Fibroblast of lung (primary cell): ENCODE results near the gene FAM53B. TPM values are rescaled to one million over a fixed set of nuclear protein-coding genes. Genes with fewer than 3 reads are reported as not detected.
A peak's percentile ranks its signal among the peaks of the same experiment; 100 is the strongest.

Experiments used
- DNase-seq, 2 donors: peaks; one replicate each; pipeline versions ENCODE4 v3.0.0 to v3.0.0-alpha.2; 2010; ENCODE audit warnings: low read depth in 2 of 2
- H2AFZ ChIP-seq: 2 replicates; pipeline ENCODE4 v1.5.1; 2012; ENCODE audit warnings: low read length, control low read depth, inconsistent platforms
- H3K27ac ChIP-seq: 2 replicates; pipeline ENCODE4 v1.5.1; 2011; ENCODE audit warnings: low read length, control low read depth; ENCODE audit not compliant: insufficient read depth
- H3K27me3 ChIP-seq: 2 replicates; pipeline ENCODE4 v1.5.1; 2011; ENCODE audit warnings: mild to moderate bottlenecking, low read length; ENCODE audit not compliant: control insufficient read depth, insufficient read depth
- H3K36me3 ChIP-seq: 2 replicates; pipeline ENCODE4 v1.5.1; 2011; ENCODE audit warnings: low read length; ENCODE audit not compliant: control insufficient read depth, insufficient read depth
- H3K4me1 ChIP-seq: 2 replicates; pipeline ENCODE4 v1.5.1; 2011; ENCODE audit warnings: low read length; ENCODE audit not compliant: control insufficient read depth, insufficient read depth; ENCODE audit errors: extremely low read depth
- H3K4me2 ChIP-seq: 2 replicates; pipeline ENCODE4 v1.5.1; 2011; ENCODE audit warnings: low read length, control low read depth; ENCODE audit not compliant: insufficient read depth; ENCODE audit errors: extremely low read depth
- H3K4me3 ChIP-seq, 4 experiments: fragments of 200-600 bp in 1 of 4; sonication (generic) in 1 of 4; replicated peaks in 1 of 4; 2 replicates each; pipeline ENCODE4 v1.5.1; 2011 to 2016; ENCODE audit warnings: low read length in 4 of 4, low read depth in 3 of 4, mild to moderate bottlenecking in 3 of 4, control low read depth in 2 of 4, inconsistent platforms in 1 of 4, mixed read lengths in 1 of 4; ENCODE audit not compliant: insufficient read depth in 1 of 4; ENCODE audit errors: control extremely low read depth in 1 of 4
- H3K79me2 ChIP-seq: 2 replicates; pipeline ENCODE4 v1.5.1; 2012; ENCODE audit warnings: mild to moderate bottlenecking, low read length, inconsistent platforms; ENCODE audit not compliant: control insufficient read depth, insufficient read depth
- H3K9ac ChIP-seq: 2 replicates; pipeline ENCODE4 v1.5.1; 2011; ENCODE audit warnings: mild to moderate bottlenecking, low read length, control low read depth; ENCODE audit not compliant: insufficient read depth
- H3K9me3 ChIP-seq: 2 replicates; pipeline ENCODE4 v1.5.1; 2012; ENCODE audit warnings: low read depth, low read length; ENCODE audit not compliant: control insufficient read depth, insufficient read depth
- H4K20me1 ChIP-seq: 2 replicates; pipeline ENCODE4 v1.5.1; 2011; ENCODE audit warnings: low read length; ENCODE audit not compliant: control insufficient read depth, insufficient read depth; ENCODE audit errors: extremely low read depth
- CTCF ChIP-seq, 2 donors: IDR thresholded peaks in 1 of 2; conservative IDR thresholded peaks in 1 of 2; 1 replicate in 1 of 2; 2 replicates in 1 of 2; pipeline ENCODE4 v1.5.1; 2011 to 2012; ENCODE audit warnings: low read length in 2 of 2, control low read depth in 1 of 2, inconsistent platforms in 1 of 2, low read depth in 1 of 2, mild to moderate bottlenecking in 1 of 2
- EZH2 ChIP-seq: IDR thresholded peaks from 2 replicates; pipeline ENCODE4 v1.5.1; 2012; ENCODE audit warnings: low read length, control low read depth, mild to moderate bottlenecking; ENCODE audit errors: missing control alignments
- polyA plus RNA-seq, 2 donors: library from polyadenylated mRNA; depleted of rRNA in 1 of 2; stranded (reverse) in 1 of 2; unstranded in 1 of 2; fragments of >200 nt; gene quantifications; 2 replicates each; pipeline ENCODE4 v1.2.1, GENCODE V29; 2011 to 2012; ENCODE audit warnings: missing spikeins in 1 of 2
- total RNA-seq: library from RNA; depleted of rRNA; stranded (reverse); fragments of >200 nt; gene quantifications from 2 replicates; pipeline ENCODE4 v1.2.1, GENCODE V29; 2014

FAM53B gene
- total and polyA plus RNA-seq, 2 donors (not counting 1 experiment from before 2014, with no cell fraction given) = 2.2 to 11.7 TPM

DNA sequence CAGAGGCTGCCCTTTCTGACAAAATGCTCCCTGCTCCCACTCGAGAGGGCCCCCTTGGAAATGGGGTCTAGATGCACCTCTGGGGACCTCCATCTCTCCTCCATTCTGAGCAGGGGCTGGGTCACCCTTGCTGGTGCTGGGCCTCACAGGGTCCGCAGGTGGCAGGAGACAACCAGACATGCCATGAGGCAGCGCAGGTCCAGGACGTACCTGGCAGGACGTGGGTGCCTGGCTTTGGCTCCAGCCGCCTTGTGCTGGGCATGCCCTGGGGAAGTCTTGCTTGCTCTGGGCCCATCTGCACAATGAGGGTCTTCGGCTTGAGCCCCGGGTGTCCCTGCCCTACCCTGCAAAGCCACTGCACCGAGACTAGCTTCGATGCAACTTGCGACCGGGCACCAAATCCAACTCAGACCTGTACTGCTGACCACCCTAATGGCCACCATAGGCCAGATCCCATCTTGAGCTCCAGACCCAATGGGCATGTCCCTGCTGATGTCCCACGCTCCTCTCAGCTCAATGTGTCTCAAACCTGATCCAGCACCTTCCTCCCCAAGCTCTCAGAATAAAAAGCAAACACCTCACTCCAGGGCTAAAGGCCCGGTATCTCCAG, 107.0 kb downstream of the FAM53B start:
- no peak for TF ChIP-seq EZH2
- no peak for TF ChIP-seq CTCF (conservative IDR thresholded peaks at IDR 0.05 in 1 of 2, IDR thresholded peaks at IDR 0.05 in 1 of 2; ENCODE audit: low read depth in 1 of 2, low read length in 2 of 2)
- peaks cover 10% of the 10 kb centered on the region for H3K4me1 ChIP-seq
- no peaks in the 10 kb centered on the region for H3K36me3 ChIP-seq
- H3K27me3 ChIP-seq = no peaks in the 10 kb centered on the region
- H3K79me2 ChIP-seq = no peaks in the 10 kb centered on the region
- H3K4me2 ChIP-seq = no peak overlapping the region
- H3K9ac ChIP-seq = no peak overlapping the region
- no peaks in the 10 kb centered on the region for H3K9me3 ChIP-seq
- H3K4me3 ChIP-seq = no peak overlapping the region
- H4K20me1 ChIP-seq = no peaks in the 10 kb centered on the region
- H2AFZ ChIP-seq = no peak overlapping the region
- no peak overlapping the region for H3K27ac ChIP-seq
- DNase-seq = no peak

DNA sequence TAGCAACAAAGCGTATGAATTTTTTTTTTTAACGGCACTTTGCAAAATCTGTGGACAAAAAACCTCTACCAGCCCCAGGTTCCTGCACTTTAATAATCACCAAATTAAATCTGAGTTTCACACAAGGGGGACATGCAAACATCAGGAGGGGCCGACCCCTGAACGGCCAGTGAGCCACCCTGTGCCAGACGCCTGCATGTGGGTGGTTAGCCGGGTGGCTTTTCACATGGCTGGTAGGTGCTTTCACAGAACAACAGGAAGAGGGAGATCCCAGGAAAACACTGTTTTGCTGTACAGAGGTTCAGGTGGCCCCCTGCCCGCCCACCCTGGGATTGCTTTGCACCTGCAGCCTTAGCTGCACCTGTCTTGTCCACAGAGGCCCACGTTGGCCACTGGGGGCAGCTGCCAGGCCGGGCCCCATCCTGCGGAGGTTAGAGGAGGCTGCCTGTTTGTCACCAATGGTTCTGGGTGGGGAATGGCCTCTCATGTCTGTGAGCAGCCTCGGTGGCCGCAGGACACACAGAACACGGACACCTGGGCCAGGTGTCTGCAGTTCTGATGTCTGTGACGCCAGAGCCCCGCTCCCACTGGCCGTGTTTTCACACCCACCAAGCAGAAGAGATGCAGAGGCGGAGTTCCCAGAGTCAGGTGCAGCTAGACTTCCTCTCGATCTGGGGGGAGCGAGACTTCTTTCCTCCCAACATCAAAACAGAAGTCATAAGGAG, 107.7 kb downstream of the FAM53B start:
- Histone ChIP-seq H3K27me3 (no peaks in the 10 kb centered on the region), H3K79me2 (no peaks in the 10 kb centered on the region), H2AFZ (no peak overlapping the region), H4K20me1 (no peaks in the 10 kb centered on the region), H3K9ac (no peak overlapping the region), H3K36me3 (no peaks in the 10 kb centered on the region), H3K27ac (no peak overlapping the region), H3K9me3 (no peaks in the 10 kb centered on the region), H3K4me1 (peaks cover 8% of the 10 kb centered on the region), H3K4me2 (no peak overlapping the region), H3K4me3 (no peak overlapping the region)
- TF ChIP-seq EZH2 (no peak), CTCF (conservative IDR thresholded peaks at IDR 0.05 in 1 of 2, IDR thresholded peaks at IDR 0.05 in 1 of 2; ENCODE audit: low read depth in 1 of 2, low read length in 2 of 2) (no peak)
- DNase-seq = no peak

- H3K36me3 ChIP-seq = no peaks in the 10 kb centered on the region
- DNase-seq = peak in 1 of 2 donors; percentile 65
- H3K9me3 ChIP-seq = no peaks in the 10 kb centered on the region
- no peak overlapping the region for H3K9ac ChIP-seq
- no peak overlapping the region for H3K4me2 ChIP-seq
- no peak overlapping the region for H2AFZ ChIP-seq
- no peaks in the 10 kb centered on the region for H3K27me3 ChIP-seq
- TF ChIP-seq EZH2 = no peak
- no peak for TF ChIP-seq CTCF (conservative IDR thresholded peaks at IDR 0.05 in 1 of 2, IDR thresholded peaks at IDR 0.05 in 1 of 2; ENCODE audit: low read depth in 1 of 2, low read length in 2 of 2)
- no peaks in the 10 kb centered on the region for H3K79me2 ChIP-seq
- no peak overlapping the region for H3K4me3 ChIP-seq
- H3K27ac ChIP-seq = no peak overlapping the region
- no peaks in the 10 kb centered on the region for H4K20me1 ChIP-seq
- H3K4me1 ChIP-seq = no peaks in the 10 kb centered on the region
Measured at GRCh38 chr10:124632566-124632965, 111.6 kb downstream of the FAM53B start.
